Measurements from ENCODE around the gene SEMA4D.
A peak's percentile ranks its signal among the peaks of the same experiment; 100 is the strongest.

SEMA4D gene

GRCh38 chr9:89464300-89464901, 33.5 kb downstream of the SEMA4D start:
- no peak for DNase-seq

DNA sequence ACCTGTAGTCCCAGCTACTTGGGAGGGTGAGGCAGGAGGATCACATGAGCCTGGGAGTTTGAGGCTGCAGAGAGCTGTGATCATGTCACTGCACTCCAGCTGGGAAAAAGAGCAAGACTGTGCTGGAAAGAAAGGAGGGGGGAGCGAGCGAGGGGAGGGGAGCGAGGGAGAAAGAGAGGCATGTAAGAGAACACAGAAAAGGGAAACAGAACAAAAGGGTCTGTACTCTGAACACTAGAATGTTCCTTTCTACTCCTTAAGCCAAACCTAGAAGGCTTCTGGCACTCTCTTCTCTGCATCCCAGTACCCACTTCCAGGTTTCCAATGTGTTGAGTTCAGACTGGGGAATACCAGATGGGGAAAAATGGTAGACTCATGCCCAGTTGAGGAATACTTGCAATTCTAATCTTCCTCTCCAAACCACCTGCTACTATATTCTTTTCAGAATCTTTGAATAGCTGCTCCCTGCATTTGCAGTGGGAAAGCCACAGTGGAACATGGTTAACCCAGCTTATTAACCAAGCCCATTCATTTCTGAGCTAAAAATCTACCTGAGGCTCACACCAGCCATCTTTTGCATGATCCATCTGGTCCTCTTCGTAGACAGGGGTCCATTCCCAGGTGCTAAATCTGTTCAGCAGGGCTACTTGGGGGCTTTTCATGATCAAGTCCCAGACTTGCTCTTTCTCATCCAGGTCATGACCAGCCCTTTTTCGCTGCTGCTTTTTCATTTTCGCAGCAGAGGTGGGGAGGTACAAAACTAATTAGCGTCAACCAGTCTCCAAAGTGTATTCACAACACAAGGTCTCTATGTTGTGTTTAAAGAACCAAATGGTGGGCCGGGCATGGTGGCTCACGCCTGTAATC, 34.9 kb downstream of the SEMA4D start:
- DNase-seq, result no peak

DNA sequence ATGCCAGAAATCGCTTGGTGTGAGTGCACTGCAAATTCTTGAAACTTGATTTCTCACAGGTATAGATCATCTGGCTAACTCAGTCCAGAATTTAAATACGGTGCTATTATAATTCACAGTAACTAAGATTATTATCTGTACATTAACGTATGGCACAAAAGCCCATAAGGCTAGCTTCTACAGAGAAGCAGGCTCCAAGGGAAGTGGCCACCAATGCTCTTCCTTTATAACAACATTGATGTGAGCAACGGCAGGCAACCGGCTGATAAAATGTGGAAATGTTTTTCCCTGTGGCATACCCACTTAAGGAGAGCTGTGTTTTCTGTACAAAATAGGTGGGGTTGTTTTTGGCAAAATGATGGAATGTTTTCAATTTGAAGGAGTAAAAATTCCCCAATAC, 35.7 kb downstream of the SEMA4D start:
- no peak for DNase-seq

GRCh38 chr9:89461265-89461664, 36.6 kb downstream of the SEMA4D start:
- DNase-seq, result peak; percentile 65

DNA sequence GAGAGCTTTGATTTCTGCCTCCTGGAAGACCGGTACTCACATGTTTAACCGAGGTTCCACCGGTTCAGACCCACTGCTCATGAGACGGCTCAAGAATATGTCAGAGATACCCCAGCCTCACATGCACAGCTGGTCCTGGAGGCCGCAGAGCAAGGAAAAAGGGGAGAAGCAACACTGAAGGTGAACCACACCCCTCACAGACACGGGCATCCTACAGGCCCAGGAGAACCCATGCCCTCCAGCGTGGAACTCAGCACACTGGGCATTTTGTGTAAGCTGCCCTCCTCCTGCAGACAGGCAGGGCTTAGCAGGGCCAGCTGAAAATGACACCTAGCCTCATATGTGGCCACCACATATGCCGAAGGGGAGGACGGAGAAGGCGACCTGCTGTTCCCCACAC, 37.4 kb downstream of the SEMA4D start:
- no peak for DNase-seq

GRCh38 chr9:89458768-89459496, 39.0 kb downstream of the SEMA4D start:
- no peak for DNase-seq

GRCh38 chr9:89457376-89457855, 40.5 kb downstream of the SEMA4D start:
- no peak for DNase-seq

GRCh38 chr9:89455356-89455824, 42.5 kb downstream of the SEMA4D start:
- DNase-seq, result no peak

GRCh38 chr9:89454498-89455355, 43.2 kb downstream of the SEMA4D start:
- no peak for DNase-seq

DNA sequence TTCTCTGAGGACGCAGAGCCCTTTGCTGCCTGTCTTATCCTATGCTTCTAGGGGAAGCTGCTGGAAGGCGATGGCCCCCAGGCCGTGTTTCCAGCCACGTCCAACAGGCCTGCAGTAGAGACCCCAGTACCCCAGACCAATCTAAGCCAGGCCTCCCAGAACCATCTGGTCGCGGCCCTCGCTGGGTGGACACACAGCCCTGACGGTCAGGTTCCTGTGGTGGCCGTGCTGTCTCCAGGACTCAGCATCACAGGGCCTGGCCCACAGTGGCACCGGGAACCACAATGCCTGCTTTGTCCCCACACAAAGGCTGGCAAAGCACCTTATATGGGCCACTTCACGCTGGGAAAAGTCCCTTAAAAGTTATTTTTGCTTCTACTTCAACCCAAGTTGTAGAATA, 44.5 kb downstream of the SEMA4D start:
- DNase-seq, result no peak

GRCh38 chr9:89452561-89452960, 45.4 kb downstream of the SEMA4D start:
- DNase-seq, result no peak

- no peak for DNase-seq
These were observed 47.7 kb downstream of the SEMA4D start for GRCh38 chr9:89450213-89450612.

- no peak for DNase-seq
These were observed 48.6 kb downstream of the SEMA4D start for GRCh38 chr9:89449261-89449671.

- no peak for DNase-seq
These were observed 49.1 kb downstream of the SEMA4D start for GRCh38 chr9:89448821-89449220.

DNA sequence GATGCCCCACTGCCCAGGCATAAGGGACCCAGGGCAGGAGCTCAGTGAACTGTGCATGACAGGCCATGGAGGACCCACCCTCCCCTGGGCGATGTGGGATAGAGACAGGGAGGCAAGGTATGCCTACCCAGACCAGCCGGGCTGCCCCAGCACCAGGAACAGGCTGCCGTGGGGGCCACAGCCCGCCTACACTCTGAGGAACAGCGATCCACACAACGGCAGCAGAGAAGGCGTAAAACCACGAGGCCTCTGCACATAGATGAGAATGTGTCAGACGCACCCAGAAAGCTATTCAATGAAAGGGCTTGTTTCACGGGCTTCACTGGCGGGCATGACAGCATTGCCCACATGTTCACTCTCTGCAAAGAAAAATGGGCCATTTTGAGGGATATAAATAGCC, 49.5 kb downstream of the SEMA4D start:
- DNase-seq, result no peak

DNA sequence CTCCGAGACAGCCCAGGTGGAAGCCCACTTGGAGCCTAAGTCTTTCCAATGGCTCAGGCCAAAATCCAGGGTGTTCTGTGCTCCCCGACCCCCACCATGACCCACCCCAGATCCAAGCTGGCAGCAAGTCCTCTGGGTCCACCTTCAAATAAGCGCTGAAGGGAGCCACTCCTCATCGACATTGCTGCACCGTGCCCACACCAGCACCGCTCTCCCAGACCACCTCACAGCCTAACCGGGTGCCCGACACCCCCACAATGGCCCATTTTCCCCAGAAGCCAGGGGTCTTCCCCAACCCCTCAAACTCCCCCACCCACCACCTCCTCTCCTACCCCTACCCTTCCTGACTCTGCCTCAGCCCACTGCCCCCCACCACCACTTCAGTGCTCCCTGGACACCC, 50.5 kb downstream of the SEMA4D start:
- DNase-seq, result no peak

DNA sequence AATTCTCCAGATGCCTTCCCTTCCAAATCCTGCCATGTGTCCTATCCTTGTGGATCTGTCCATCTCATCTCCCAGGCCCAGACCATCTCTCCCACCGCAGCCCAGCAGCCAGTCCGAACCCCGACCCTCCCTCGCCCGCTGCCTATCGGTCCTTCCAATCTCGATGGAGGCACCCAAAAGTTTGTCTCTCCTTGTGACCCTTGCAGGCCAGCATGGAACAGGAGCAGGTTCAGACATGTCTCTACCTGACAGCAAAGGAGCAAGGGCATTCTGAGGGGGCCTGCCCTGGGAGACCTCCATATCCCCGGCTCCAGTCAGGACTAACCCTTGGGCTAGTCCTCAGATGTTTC, 51.0 kb downstream of the SEMA4D start:
- DNase-seq, result no peak

- DNase-seq, result no peak
These were observed 51.5 kb downstream of the SEMA4D start for GRCh38 chr9:89446261-89446960.

DNA sequence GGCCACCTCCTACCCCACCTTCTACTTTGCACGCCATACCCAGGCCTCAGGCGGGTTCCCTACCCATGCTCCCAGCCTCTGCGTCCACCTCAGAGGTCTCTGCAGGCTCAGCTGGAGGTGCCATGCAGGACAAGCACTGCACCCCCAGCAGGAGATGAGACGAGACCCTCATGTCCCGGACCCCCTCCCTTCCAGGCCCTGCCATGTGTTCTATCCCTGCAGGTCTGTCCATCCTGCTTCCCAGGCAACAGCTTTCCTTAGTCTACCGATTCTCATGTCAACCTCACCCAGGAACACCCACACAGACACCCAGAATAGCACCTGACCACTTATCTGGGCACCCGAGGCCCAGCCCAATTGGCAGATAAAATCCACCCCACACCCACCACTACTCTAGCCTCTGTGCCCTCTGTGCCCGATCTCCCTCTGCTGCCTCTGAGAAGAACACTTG, 52.1 kb downstream of the SEMA4D start:
- DNase-seq, result no peak

GRCh38 chr9:89444925-89445765, 52.8 kb downstream of the SEMA4D start:
- no peak for DNase-seq

DNA sequence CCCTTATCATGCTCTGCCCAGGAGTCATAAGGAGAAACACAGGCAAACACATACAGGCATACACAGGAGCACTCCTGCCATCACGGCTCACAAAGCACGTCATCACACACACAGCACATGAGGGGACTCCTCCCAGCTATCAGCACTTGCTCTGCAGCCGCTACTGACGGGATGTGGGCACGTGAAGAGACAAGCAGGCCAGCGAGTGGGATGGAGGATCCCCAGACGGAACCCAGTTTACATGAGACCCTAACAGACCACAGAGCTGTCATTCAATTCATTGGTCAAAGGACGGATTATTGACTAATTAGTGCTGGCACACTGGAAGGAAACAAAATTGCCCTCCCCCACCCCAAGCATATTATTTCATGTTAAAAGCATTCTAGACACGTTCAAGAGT, 53.6 kb downstream of the SEMA4D start:
- DNase-seq, result no peak

Measured in NCI-H226 (cell line).